Spinal cord (tissue), 10 donors: ENCODE results near the gene DMAC2. TPM values are rescaled to one million over a fixed set of nuclear protein-coding genes. Genes with fewer than 3 reads are reported as not detected.

ENCODE experiments used
- DNase-seq, 6 donors: peaks; one replicate each; pipeline versions ENCODE4 v3.0.0 to v3.0.0-alpha.2; 2013 to 2015; ENCODE audit warnings: low spot score in 6 of 6, low read depth in 4 of 6
- H3K27ac ChIP-seq: one replicate; pipeline ENCODE4 v1.5.1; 2013; ENCODE audit warnings: low read depth, low read length, control low read depth
- H3K27me3 ChIP-seq: one replicate; pipeline ENCODE4 v1.6.1; 2013; ENCODE audit warnings: low read length; ENCODE audit not compliant: control insufficient read depth, insufficient read depth
- H3K36me3 ChIP-seq: one replicate; pipeline ENCODE4 v1.6.1; 2013; ENCODE audit warnings: low read length; ENCODE audit not compliant: control insufficient read depth, insufficient read depth
- H3K4me1 ChIP-seq: one replicate; pipeline ENCODE4 v1.6.1; 2013; ENCODE audit warnings: low read length; ENCODE audit not compliant: control insufficient read depth, insufficient read depth
- H3K4me3 ChIP-seq: one replicate; pipeline ENCODE4 v1.5.1; 2013; ENCODE audit warnings: low read depth, low read length, control low read depth
- H3K9me3 ChIP-seq: one replicate; pipeline ENCODE4 v1.6.1; 2013; ENCODE audit warnings: low read length; ENCODE audit not compliant: control insufficient read depth, insufficient read depth
- WGBS: methylation state at CpG from one replicate; pipeline ENCODE4 v1.1.5; 2013; ENCODE audit warnings: missing lambda C conversion rate; ENCODE audit not compliant: insufficient coverage; 5-methylcytosine and 5-hydroxymethylcytosine counted together
- polyA plus RNA-seq, 2 donors: library from polyadenylated mRNA; unstranded; fragments of 120-200 nt; gene quantifications; one replicate each; pipeline ENCODE4 v1.2.1, GENCODE V29; 2013; ENCODE audit not compliant: insufficient read length in 2 of 2
- total RNA-seq, 2 donors: library from RNA; depleted of rRNA in 1 of 2; stranded (reverse); fragments of 120-200 nt in 1 of 2; fragments of >200 nt in 1 of 2; gene quantifications; one replicate each; pipeline versions ENCODE4 v1.2.3 to v1.2.4, GENCODE V29; 2013 to 2014
- donor health status: healthy.

Gene DMAC2
- total and polyA plus RNA-seq, 4 donors: 20.3 to 51.2 (median 40.0) TPM

DNA sequence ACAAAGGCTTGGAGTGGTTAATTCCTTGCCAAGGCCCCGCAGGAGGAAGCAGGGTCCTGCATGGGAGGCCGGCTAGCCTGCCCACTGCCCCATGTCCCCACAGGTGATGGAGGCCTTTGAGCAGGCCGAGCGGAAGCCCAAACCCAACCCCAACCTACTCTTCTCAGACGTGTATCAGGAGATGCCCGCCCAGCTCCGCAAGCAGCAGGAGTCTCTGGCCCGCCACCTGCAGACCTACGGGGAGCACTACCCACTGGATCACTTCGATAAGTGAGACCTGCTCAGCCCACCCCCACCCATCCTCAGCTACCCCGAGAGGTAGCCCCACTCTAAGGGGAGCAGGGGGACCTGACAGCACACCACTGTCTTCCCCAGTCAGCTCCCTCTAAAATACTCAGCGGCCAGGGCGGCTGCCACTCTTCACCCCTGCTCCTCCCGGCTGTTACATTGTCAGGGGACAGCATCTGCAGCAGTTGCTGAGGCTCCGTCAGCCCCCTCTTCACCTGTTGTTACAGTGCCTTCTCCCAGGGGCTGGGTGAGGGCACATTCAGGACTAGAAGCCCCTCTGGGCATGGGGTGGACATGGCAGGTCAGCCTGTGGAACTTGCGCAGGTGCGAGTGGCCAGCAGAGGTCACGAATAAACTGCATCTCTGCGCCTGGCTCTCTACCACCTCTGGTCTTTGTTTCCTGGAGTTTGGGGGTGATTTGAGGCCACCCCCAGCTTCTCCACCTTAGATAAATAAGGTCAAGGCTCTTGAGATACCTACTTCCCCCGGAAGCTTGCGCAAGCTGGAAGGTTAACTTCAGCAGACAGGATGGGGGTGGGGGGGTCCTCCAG is 15.2 kb downstream of the DMAC2 start:
- H3K27me3 ChIP-seq: no peaks in the 10 kb centered on the region
- H3K36me3 ChIP-seq: peaks cover 84% of the 10 kb centered on the region
- 93% methylated on average over 18 of the region's 21 CpGs for WGBS
- DNase-seq: no peak
- H3K9me3 ChIP-seq: no peaks in the 10 kb centered on the region
- no peak overlapping the region for H3K27ac ChIP-seq
- peaks cover 8% of the 10 kb centered on the region for H3K4me1 ChIP-seq
- H3K4me3 ChIP-seq: no peak overlapping the region

DNA sequence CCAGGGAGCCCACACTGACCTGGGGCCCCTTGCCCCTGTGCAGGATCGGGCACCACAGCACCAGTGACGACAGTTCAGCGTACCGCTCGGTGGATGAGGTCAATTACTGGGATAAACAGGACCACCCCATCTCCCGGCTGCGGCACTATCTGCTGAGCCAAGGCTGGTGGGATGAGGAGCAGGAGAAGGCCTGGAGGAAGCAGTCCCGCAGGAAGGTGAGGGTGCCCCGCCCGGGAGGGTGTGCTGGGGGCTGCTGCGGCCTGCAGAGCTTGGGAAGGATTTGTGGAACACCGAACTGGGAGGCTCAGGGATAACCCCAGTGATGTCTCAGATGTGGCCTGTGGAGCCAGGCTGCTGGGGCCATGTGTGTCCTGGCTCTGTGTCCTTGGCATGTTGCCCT is 16.8 kb downstream of the DMAC2 start:
- peaks cover 90% of the 10 kb centered on the region for H3K36me3 ChIP-seq
- no peaks in the 10 kb centered on the region for H3K27me3 ChIP-seq
- H3K4me3 ChIP-seq: no peak overlapping the region
- WGBS: 93% methylated on average over 12 of the region's 12 CpGs
- peaks cover 3% of the 10 kb centered on the region for H3K4me1 ChIP-seq
- no peaks in the 10 kb centered on the region for H3K9me3 ChIP-seq
- H3K27ac ChIP-seq: no peak overlapping the region
- DNase-seq: no peak

GRCh38 chr19:41422456-41422855 is 17.3 kb downstream of the DMAC2 start:
- Histone ChIP-seq H3K4me1 (no peaks in the 10 kb centered on the region), H3K27ac (no peak overlapping the region), H3K4me3 (no peak overlapping the region), H3K36me3 (peaks cover 93% of the 10 kb centered on the region), H3K9me3 (no peaks in the 10 kb centered on the region), H3K27me3 (no peaks in the 10 kb centered on the region)
- DNase-seq: no peak
- 91% methylated on average over 16 of the region's 18 CpGs for WGBS

DNA sequence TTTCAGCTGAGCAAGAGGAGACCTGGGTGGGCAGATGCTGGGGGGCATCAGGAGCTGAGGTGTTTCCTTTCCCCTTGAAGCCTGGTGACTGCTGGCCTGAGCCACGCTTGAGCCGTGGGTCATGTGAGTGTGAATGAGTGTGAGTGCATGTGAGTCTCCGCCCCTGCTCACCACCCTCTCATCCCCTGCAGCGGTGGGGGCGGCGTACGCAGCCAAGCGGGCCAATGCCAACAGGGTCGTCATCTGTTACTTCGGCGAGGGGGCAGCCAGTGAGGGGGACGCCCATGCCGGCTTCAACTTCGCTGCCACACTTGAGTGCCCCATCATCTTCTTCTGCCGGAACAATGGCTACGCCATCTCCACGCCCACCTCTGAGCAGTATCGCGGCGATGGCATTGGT is 17.7 kb downstream of the DMAC2 start:
- H3K36me3 ChIP-seq: peaks cover 95% of the 10 kb centered on the region
- no peak overlapping the region for H3K4me3 ChIP-seq
- H3K9me3 ChIP-seq: no peaks in the 10 kb centered on the region
- no peak overlapping the region for H3K27ac ChIP-seq
- H3K27me3 ChIP-seq: no peaks in the 10 kb centered on the region
- H3K4me1 ChIP-seq: no peaks in the 10 kb centered on the region
- 96% methylated on average over 17 of the region's 20 CpGs for WGBS
- DNase-seq: no peak

- peaks cover 96% of the 10 kb centered on the region for H3K36me3 ChIP-seq
- H3K27me3 ChIP-seq: no peaks in the 10 kb centered on the region
- H3K27ac ChIP-seq: no peak overlapping the region
- no peaks in the 10 kb centered on the region for H3K4me1 ChIP-seq
- 89% methylated on average over 6 of the region's 6 CpGs for WGBS
- H3K4me3 ChIP-seq: no peak overlapping the region
- no peak for DNase-seq
- no peaks in the 10 kb centered on the region for H3K9me3 ChIP-seq
Measured at GRCh38 chr19:41421314-41421713, 18.4 kb downstream of the DMAC2 start.

- DNase-seq: no peak
- Histone ChIP-seq H3K9me3 (no peaks in the 10 kb centered on the region), H3K4me3 (no peak overlapping the region), H3K36me3 (peaks cover 96% of the 10 kb centered on the region), H3K27ac (no peak overlapping the region), H3K4me1 (no peaks in the 10 kb centered on the region), H3K27me3 (no peaks in the 10 kb centered on the region)
- 94% methylated on average over 6 of the region's 8 CpGs for WGBS
Measured at GRCh38 chr19:41420101-41420880, 19.4 kb downstream of the DMAC2 start.

- peaks cover 10% of the 10 kb centered on the region for H3K4me1 ChIP-seq
- no peak for DNase-seq
- H3K9me3 ChIP-seq: no peaks in the 10 kb centered on the region
- H3K36me3 ChIP-seq: peaks cover 91% of the 10 kb centered on the region
- H3K27me3 ChIP-seq: no peaks in the 10 kb centered on the region
- H3K4me3 ChIP-seq: no peak overlapping the region
- WGBS: 99% methylated on average over 12 of the region's 12 CpGs
- H3K27ac ChIP-seq: no peak overlapping the region
Measured at GRCh38 chr19:41416194-41416674, 23.5 kb downstream of the DMAC2 start.

DNA sequence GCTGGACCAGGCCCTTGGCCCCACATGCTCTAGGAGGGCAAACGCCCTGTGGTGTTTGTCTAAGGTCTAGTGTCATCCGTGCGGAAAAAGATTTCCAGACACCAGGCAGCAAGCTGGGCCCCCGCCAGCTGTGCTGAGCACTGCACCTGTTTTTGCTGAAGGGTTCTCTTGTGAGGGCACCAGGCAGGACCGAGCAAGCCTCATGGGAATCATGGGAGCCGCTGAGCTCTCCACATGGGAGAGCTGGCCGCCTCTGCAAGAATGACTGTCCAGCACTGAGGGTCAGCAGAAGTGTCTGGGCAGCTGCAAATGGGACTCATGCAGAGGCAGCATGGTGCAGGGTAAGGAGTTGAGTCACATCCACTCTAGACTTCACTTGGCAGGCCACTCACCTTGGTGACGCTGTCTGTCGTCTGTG is 24.5 kb downstream of the DMAC2 start:
- no peak overlapping the region for H3K27ac ChIP-seq

GRCh38 chr19:41414461-41414860 is 25.3 kb downstream of the DMAC2 start:
- Histone ChIP-seq H3K9me3 (no peaks in the 10 kb centered on the region), H3K36me3 (peaks cover 84% of the 10 kb centered on the region), H3K27ac (no peak overlapping the region), H3K27me3 (no peaks in the 10 kb centered on the region), H3K4me3 (no peak overlapping the region), H3K4me1 (peaks cover 15% of the 10 kb centered on the region)
- no peak for DNase-seq
- WGBS: 90% methylated on average over 9 of the region's 9 CpGs

More for the DNA sequence above, 24.5 kb downstream of the DMAC2 start:
- WGBS: 79% methylated on average over 7 of the region's 9 CpGs
- Histone ChIP-seq H3K4me3 (no peak overlapping the region), H3K4me1 (peaks cover 15% of the 10 kb centered on the region), H3K9me3 (no peaks in the 10 kb centered on the region), H3K27me3 (no peaks in the 10 kb centered on the region), H3K36me3 (peaks cover 91% of the 10 kb centered on the region)
- no peak for DNase-seq
